GM19023 (cell line): ENCODE results near the gene MGST2.
A peak's percentile ranks its signal among the peaks of the same experiment; 100 is the strongest.

Experiments
- ATAC-seq: cut with Tn5 transposase; IDR thresholded peaks from one replicate; pipeline ENCODE4 v1.9.1; 2021; ENCODE audit warnings: mild to moderate bottlenecking, moderate library complexity; ENCODE audit not compliant: unreplicated experiment

MGST2 gene

DNA sequence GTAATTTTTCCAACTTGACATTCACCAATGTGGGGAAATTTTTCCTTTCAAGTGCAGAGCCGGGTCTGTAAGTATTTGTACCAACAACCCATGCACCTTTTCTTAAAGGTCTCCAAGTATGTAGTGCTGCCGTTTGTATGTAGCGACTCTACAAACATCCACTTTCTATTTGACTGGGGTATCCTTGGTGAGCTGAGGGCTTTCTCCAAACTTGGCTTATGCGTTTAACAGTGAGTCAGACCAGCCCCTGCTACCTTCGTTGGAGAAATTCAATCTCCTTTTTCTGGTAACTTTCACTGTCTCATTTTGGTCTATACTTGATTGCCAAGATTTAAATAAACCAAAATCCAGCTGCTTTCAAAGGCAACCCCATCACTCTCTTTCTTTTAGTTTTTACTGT lies 34.9 kb downstream of the MGST2 start:
- ATAC-seq, result no peak

DNA sequence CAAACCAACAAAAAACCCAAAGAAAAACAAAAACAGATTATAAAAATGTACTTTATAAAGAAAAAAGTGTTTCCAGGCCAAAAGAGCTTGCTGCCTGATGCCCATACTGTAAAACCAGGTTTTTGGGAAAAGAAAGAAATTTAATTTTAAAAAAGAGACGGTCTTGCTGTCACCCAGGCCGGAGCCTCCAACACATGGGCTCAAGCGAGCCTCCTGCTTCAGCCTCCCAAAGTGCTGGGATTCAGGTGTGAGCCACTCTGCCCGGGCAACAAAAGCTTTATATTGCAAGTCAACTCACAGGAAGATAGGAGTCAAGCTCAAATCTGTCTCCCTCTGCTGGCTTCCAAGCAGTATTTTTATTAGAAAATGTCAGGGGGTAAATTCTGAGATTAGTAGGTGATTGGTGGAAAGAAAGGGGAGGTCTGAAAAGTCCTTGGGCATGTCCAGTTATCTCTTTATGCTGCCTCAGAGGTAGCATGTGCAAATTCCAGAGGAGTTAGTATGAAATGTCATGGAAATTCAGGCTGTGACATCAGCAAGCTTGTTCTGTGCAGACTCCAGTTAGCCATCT lies 39.4 kb downstream of the MGST2 start:
- ATAC-seq, result no peak

DNA sequence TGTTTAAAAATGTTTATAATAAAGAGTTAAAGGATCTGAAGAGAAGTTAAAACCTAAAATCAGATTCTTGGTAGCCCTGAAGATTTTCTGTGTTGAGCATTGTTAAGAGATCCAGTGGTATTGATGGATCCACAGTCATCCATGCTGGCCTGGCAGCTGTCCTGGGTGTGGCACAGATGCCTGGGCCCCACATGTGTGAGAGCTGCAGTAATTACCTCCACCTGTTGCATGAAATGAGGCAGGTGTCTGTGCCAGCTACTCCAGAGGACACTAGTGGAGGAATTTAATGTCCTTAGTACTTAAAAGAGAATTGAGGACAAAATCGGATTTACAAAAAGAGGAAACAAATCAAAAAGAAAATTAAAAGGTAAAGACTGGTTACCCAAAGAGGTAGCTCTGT lies 44.0 kb downstream of the MGST2 start:
- ATAC-seq, result no peak

DNA sequence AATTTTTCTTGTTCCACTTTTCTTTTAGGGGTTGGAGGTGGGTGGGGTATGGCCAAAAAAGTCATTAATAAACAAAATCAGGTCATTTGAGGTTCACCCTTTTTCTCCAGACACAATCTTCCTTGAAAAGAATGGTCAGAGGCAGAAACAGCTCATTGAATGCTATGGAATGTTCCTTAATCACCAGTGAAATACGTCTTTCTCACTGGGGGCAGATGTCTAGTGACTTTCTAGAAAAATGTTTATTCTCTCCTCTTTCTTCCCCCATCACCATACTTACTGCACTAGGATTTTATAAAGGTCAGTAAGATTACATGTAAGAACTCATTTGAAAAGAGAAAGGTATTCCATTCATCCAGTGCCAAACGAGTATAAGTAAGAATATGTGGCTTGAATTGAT lies 44.5 kb downstream of the MGST2 start:
- no peak for ATAC-seq

DNA sequence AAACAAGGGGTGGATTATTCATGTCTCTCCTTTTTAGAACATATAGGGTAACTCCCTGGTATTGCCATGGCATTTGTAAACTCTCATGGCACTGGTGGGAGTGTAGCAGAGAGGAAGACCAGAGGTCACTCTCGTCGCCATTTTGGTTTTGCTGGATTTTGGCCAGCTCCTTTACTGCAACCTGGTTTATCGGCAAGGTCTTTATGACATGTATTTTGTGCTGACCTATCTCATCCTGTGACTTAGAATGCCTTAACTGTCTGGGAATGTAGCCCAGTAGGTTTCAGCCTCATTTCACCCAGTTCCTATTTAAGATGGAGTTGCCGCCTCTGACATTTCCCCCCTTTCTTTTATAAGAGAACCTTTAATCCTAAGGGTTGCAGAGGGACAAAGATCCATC lies 45.8 kb downstream of the MGST2 start:
- no peak for ATAC-seq

DNA sequence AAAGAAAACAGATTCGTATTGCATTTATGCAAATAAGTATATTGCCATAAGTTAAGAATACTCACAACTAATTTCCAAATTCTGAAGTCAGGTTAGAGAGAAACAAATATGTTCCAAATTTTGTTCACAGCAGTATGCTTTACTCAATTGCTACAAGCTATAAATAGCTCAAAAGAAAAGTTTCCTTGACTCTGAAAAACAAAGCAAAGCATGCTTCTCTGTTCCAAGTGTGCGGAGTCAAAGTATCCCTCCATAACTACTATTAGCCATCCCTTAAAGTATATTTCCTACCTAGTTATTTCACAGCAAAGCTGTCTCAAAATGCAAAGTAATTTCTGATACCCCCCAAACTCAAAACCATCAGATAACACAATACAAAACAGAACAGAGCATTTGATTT lies 47.3 kb downstream of the MGST2 start:
- no peak for ATAC-seq

DNA sequence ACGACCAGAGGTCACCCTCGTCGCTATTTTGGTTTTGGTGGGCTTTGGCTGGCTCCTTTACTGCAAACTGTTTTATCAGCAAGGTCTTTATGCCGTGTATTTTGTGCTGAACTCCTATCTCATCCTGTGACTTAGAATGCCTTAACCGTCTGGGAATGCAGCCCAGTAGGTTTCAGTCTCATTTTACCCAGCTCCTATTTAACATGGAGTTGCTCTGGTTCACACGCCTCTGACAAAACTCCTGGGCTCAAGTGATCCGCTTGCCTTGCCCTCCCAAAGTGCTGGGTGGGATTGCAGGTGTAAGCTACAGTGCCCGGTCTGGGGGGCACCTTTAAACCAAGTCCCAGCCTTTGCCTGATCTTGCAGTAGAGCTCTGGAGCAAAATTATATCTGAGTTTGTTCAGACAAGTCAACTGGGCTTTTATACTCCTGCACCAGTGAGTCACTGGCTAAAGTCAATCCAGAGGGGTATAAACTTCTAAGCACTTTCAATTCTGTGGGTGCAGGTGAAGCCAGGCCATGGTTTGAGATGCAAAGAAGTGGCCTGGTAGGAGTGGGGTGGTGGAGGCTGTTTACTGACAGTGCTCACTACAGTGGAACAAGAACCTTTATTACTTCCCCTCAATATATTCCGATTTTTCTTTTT lies 50.2 kb downstream of the MGST2 start:
- ATAC-seq, result no peak

DNA sequence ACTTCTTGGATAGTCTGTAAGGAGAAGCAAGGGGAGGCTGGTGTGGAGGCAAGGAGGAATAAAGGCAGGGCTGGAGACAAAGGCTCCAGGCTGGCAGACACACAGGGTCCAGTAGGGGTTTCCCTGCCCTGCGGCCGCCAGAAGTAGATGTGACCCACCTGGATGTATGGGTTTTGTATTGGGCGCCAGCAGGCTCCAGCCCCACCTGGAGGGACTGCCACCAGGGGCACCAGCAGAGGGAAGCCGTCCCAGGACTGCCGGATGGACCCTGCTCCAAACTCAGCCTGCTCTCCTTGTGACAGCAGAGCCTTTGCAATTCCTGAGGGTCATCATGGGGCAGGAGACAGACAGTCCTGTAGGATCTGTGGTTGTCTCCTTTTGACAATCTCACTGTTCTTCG lies 52.7 kb downstream of the MGST2 start:
- no peak for ATAC-seq

DNA sequence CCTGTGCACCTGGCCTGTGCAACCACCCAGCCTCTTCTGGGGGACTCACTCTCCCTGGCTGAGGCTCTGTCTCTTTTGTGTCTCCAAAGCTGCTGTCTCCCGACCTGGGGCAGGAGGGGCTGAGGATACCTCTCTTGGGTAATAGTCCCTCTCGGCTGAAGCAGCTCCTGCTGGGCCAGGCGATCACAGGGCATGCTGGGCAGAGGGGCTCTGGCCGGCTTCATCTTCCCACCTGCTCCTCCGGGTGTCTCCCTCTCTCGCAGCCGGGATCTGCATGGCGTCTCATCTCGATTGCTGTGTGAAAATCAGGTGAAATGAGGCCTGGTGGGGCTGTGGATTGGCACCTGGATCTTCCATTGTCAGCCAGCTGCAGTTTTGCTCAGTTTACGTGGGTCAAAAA lies 53.2 kb downstream of the MGST2 start:
- no peak for ATAC-seq

DNA sequence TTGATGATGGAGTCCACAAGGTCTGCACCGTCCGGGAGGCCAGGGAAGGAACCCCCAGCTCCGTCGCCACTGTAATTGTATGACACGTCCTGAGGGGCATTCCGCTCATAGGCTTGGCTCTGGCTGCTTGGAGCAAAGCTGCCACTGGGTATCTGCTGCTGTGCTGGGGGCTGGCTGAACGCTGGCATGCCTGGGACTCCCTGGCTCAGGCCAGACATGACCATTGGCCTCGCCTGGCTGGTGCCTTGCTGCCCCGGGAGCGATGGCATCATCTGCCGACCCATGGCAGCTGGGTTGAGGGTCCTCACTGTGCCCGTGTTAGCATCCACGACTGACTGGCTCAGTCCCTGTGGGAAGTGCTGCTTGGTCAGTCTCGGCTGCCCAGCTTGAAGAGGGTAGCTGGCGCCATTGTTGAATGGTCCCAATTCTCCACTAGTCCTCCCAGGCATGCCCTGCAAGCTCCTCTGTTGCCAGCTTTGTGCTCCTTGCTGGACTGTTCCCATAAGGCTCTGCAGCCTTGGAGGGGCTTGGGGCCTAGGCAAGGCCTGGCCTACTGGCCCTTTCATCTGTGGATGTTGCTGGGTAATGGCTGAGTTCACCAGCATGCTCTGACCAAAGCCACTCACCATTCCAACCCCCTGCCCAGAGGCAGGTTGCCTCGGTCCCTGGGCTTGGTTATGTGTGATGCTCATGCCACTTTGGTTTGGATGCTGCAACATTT lies 53.9 kb downstream of the MGST2 start:
- ATAC-seq, result no peak

DNA sequence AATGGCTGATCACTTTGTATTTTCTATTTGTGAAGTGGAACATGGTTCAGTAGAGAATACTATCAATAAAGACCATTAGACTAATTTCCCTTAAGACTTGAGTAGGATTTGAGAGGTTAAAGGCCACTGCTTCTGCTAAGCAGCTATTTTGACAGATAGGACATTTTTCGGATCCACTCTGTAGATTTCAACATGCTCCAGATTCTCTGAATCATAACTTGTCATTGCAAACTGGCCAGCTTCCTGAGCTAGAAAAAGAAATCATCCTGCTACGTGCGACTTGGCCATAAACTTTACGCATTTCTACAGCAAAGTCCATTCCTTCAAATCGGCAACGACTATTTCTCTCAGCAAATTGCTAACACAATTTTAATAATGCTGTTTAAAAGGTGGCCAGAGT lies 55.2 kb downstream of the MGST2 start:
- ATAC-seq, result no peak

DNA sequence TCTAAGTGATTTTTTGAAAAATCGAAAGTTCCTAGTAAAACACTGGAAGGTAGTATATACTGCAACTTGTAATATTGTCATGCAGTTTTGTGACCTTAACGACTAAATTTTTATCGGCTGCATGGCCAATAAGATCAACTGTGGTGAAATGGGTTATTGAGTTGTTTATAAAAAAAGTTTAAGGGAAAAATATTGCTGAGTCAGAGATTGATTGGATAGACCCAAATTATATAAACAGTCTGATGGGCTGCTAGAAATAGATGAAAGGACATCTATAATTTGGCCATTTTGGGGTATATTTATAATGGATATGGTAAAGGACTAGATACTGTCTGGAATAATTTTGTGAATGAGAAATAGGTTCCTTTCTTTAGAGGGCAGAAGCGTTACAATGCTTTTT lies 56.2 kb downstream of the MGST2 start:
- ATAC-seq, result no peak

DNA sequence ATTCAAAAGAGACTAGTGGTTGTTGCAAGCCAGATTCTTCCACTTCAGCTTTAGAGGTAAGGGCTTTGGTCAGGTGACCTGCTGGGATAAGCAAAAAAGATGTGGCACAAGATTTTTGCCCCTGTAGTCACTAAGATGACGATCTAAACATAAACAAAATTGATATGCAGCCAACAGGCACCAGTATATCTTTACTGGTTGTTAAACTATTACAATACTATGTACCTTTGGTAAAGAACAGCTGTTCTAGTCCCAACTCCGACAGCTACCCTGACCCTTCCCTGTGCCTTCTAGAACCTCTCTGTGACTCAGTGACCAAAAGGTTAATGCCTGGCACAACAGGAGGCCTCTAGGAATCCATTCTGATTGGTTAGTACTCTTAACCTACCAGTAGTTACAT lies 59.6 kb downstream of the MGST2 start:
- ATAC-seq, result no peak

DNA sequence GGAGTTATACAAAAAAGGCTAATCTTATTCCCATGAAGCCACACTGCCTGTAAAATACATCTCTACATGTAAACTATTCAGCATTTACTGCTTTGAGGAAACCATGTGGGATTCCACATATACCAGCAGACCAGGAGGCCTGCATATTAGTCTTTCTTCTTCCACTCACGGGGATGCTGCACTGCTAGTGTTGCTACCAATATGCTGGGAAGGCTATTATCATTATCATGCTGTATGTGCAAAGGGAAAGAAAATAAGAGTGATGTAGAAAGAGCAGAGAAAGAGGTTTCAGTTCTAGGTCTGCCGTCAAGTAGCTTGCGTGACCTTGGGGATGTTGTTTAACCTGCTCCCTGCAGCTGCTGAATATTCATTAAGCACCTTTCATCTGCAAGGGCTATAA lies 61.0 kb downstream of the MGST2 start:
- no peak for ATAC-seq

DNA sequence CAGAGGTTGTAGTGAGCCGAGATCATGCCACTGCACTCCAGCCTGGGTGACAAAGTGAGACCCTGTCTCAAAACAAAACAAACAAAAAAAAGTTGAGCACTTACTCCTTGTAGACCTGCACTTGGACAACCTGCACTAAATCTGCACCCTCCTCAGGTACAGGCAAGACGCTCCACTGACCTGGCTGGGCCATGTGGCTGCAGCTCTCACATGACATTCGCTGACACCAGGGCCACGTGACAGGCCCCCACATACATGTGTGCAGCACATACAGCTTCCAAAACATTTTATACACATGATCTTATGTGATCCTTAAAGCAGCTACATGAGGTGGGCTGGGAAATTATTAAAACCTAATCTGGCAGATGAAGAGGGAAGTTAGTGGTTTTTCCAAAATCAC lies 62.5 kb downstream of the MGST2 start:
- ATAC-seq, result no peak

DNA sequence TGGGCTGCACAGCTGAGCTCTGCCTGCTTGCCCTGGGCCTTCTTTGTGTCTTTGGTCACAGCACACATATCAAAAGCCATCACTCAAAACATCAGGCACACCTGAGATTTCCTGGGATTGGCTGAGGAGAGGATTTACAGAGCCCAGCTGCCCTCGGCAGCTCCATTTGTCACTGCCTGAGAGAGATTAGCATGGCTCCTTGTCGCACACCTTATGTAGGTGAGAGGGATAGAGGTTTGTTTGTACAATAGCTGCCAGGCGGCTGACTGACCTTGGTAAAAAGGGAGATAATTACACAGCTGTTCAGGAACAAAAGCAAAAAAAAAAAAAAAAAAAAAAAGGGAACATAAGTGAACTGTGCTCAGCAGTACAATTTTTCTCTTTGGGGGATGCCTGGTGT lies 63.2 kb downstream of the MGST2 start:
- no peak for ATAC-seq

DNA sequence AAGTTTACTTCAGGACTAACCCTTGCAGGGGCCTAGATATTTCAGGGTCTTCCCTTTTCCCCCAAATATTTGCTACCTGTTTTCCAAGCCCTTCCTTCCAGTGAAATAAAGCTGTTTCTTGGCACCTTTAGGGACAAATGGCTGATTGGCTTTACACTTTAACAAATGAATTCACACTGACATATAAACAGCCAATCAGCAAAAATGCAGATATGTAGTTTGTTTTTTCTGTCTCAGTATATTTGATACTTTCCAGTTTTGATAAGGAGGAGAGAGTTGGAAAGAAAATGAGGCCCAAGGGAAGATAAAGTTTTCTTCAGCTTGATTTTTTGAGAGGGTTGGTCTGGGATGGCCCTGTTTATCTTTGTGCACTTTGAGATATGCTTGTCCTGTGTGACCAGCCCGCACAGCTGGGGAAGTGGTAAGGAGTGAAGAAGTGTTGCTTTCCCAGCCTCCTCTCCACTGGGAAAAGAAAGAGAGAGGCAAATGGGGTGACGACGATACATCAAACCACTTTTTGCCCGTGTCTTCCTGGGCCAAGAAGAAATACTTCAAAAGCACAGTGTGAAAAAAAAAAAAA lies 67.5 kb downstream of the MGST2 start:
- no peak for ATAC-seq

DNA sequence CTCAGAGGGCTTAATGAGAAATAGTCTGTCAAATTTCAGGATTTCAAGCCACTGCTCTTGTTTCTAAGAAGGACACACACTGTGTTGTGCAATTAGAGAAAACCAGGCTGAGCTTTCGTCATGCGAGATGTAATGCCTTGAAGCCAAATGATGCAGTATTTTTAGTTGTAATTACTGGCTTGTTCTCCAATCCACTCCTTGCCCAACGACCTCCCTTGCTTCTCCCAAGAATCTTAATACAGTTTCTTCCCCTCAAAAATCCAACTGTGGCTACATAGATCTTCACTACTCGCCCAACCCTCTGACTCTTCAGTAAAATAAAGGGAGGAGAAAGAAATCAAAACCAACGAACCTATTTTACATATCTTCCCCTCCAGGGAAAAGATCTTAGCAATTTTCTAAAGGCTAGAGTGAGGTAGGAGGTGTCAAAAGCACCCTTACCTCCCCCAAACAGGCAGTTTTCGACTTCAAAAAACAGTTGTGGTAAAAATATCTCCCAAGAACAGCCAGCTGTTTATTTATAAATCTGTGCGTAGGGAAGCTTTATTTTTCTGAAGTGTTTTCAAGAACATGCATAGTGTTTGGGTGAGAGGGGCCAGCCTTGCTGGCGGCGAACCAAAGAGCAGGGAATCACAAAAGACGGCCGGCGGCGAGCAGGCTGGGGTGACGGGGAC lies 68.7 kb downstream of the MGST2 start:
- no peak for ATAC-seq

DNA sequence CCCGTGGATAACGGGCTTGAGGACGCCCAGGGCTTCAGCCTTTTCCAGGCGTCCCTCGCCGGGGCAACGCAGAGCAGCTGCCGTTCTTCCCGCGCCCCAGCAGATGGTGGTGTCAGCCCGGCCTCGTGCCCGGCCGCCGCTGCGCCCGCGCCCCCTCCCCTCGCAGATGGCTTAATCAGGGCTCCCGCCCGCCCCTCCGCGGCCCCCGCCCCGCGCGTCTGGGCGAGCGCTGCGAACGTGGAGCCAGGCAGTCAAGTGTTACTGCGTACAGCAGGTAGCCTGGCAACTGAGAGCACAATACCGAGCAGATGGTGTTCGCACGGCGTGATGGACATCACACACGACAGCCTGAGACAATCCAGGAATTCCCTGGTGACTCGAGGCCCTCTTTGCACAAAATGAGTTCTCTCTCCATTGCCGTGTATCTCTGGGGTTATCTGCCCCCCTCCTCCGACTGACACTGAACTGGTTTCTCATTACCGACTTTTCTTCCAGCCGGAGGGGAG lies 69.3 kb downstream of the MGST2 start:
- peak; percentile 70 for ATAC-seq

DNA sequence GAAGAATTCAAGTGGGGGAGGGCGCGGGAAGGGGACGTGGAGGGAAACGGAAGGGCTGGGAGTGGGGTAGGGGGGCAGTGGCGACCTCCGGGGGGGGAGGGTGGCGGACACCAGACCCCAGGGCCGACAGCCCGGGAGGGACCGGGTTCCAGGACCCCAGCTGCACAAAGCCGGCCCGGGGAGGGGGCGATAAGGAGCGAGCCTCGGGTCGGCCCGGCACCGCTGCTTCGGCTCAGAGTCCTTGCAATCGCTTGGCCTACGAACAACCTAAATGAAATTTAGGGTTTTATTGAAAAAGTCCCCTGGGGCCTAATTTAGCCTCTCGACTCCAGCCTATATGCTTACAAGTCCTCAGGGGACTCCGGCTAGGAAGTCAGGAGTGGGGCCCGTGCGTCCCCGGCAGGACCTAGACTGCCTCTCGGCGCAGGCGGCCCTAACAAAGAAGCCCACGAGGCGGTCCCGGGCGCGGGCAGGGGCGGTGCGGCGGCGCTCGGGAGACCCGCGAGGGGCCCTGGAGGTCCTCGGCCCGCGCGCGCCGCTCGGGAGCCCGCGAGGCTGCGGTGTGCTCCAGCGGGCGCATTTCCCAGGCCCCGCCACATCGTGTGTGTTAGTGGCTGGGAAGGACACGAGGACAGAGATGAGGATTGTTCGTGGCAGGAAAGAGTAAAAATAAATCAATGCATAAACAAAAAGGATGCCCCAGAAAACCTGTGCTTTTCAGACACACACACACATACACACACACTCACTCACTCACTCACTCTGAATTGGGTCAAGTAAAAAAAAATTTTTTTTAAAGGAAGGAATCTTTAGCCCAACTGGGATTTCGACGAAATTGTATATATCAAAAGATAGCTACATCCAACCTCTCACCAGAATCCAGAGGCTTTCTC lies 70.0 kb downstream of the MGST2 start:
- no peak for ATAC-seq

DNA sequence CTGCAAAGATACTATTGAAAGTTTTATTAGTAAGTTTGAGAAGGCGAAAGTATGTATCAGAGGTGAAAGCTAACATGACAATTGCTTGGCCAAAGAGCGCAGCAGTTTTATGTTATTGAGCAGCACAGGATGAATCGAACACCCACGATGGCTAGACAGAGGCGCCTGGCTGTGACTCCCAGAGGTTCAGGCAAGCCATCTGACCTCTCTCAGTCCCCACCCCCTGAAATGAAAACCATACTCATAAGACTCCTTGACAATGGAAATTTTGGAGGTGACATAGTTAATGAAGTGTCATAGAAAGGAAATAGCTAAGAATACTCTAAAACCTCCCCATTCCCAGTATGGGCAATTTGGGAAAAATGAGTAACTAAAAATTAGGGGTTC lies 70.6 kb downstream of the MGST2 start:
- no peak for ATAC-seq
